DLD1 (cell line): ENCODE data around the gene MDM4.

Experiments used
- in situ Hi-C: cut with HindIII; loops from 2 replicates; pipeline ENCODE4 v1.10.0; 2017; ENCODE audit warnings: low sequenced_read_pairs

MDM4 gene

DNA sequence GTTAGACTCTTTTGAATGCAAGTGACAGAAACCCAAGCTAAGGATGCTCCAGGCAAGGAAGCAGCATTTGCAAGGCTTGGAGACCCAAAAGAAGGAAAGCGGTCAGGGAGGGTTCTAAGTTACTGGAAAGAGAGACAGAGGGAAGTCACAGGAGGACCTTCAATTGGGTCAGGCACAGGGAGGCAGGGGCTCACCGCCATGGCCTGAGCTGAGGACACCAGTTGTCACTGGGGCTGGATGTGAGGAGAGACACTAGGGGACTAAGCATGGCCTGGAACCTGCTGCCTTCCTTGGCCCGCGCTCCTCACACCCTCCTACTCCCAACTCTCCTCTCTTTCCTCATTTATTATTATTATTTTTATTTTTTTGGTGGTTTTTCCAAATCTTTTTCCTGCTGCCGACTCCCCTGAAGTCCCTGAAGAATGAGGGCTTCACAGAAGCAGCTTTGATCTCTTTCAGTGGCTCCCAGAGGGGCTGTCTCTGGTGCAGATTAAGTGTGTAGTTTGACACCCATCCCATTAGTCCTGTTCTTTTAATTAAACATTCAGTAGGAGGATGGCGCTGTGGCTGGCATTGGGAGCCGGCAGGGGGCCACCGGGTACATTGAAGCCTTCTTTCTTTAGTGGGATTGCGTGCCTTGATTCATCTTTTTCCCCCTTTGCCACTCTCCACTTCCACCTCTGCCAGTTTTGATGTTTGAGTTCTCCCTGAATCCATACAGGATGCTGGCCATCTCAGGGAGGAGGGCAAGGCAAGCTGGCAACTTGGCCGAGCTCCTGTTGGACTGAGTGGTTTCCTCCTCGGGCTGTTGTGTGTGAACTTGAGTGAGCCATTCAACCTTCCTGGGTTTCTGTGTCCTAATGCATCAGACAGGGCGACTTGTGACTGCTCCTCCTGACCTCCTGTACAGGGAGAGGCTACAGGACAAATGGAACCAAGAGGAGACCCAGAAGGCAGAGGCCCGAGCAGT lies 59.3 kb downstream of the MDM4 start:
- in situ Hi-C loops, result no loop called here

DNA sequence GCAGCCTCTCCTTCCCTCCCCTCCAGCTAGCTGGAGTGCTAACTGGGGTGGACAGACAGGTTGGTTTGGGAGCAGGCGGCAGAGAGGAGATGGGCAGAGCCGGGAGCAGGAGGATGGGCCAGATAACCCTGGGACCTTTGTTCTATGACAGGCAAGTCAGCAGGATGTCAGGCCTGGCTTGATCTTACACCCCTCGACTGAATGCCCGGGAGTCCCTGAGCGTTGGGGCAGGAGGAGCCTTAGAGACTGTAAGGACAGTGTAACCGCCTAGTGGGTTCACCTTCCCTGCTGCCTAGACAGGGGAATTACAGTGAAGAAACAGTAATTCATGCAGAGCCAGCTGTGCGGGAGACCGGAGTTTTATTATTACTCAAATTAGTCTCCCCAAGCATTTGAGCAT lies 60.2 kb downstream of the MDM4 start:
- in situ Hi-C loops, result no loop called here

DNA sequence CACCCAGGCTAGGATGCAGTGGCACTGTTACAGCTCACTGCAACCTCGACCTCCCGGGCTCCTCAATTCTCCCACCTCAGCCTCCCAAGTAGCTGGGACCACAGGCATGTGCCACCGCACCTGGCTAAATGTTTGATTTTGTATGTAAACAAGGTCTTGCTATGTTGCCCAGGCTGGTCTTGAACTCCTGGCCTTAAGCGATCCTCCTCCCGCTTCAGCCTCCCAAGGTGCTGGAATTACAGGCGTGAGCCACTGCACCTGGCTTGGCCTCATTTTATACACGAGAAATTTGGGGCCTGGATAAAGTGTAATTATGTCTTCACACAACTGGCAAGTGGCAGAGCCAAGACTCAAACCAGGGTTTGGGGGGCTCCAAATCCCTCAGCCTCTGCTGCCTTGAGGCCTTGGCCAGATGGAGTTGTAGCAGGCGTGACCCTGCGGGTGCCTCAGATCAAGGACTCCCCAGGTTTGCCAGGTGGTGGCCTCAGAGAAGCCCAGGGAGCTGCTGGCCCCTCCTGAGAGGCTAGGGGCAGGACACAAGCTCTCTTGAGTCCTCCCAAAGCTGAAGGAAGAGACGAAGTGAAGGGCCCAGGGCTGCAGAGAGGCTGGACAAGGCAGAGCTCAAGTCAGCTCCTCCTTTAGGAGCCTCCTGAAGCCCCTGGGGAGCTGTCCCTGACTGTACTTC lies 61.7 kb downstream of the MDM4 start:
- in situ Hi-C loops, result no loop called here

DNA sequence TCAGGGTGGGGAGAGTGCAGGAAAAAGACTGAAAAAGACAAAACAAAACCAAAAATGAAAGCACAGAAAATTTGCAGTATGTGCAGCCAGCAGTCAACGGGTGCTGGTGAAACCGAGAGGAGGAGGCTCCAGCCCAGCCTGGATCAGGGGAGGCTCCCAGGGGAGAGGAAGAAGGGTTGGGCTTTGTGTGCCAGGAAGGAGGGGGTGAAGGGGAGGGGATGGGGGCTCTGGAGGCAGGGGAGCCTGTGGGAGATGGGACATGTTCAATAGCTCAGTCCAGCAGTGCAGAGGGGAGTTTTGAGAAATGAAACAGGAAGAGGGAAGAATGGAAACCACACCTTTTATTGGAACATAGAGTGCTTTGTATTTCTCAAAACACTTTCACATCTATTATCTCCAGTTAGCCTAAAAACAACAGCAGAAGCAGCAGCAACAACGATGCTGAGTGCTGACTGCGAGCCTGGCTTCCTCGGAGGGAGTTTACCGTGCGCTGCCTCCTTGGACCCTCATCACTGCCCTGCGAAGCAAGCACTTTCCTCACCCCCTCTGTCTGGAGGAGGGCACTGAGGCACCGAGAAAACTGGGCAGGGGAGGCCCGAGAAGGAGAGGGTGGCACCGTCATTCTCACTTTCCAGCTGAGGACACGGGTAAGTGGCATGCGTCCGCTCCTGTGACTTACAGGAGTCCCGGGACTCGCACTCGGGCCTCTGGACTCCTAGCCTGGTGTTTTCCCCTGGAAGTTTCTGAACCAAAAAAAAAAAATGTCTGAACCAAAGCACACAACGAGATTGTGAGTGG lies 62.9 kb downstream of the MDM4 start:
- in situ Hi-C loops, result no loop called here

DNA sequence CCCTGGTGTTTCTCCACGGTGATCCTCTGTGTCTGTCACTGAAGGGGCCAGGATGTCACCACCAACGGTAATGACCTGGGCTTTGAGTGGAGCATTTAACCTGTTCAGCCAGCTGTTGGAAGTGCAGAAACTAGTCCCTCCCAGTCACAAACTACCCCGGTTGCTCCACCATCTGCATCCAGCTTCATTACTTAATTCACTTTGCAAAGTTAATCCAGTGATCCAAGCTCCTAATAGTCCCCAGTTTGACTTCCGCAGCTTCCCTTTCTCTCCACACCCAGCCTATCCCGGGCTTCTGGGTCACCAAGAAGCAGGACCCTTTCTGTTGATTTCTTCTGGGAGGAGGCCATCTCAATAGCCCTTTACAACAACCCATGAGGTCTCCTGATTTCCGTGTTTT lies 63.5 kb downstream of the MDM4 start:
- in situ Hi-C loops, result no loop called here

DNA sequence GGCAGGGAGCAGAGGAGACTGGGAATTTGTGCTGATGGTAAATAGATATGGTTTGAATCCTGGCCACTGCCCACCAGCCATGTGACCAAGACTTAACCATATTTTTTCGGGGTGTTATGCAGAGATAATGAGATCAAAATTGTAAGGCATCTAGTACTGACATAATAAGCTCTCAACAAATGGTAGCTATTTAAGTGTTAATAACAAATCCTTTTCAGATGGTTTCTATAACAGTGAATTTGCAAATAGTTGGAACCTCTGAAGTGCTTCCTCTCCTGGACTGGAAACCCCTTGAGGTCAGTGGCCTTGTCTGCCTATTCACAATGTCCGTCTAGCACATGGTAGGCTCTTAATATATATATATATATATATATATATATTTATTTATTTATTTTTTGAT lies 64.7 kb downstream of the MDM4 start:
- in situ Hi-C loops, result no loop called here

DNA sequence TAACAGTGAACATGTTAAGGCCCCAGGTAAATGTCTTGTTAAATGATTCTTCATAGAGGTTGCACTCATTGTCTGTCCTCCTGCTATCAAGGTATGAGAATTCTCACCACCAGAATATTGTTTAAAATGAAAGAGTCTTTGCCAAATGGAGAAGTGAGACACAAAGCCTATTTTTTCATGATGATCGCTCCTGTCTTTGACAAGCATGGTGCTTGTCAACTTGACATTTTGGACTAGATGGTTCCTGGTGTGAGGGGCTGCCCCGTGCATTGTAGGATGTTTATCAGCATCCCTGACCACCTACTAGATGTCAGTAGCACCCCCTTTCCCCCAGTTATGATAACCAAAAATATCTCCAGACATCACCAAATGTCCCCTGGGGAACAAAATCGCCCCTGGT lies 65.6 kb downstream of the MDM4 start:
- in situ Hi-C loops, result no loop called here

DNA sequence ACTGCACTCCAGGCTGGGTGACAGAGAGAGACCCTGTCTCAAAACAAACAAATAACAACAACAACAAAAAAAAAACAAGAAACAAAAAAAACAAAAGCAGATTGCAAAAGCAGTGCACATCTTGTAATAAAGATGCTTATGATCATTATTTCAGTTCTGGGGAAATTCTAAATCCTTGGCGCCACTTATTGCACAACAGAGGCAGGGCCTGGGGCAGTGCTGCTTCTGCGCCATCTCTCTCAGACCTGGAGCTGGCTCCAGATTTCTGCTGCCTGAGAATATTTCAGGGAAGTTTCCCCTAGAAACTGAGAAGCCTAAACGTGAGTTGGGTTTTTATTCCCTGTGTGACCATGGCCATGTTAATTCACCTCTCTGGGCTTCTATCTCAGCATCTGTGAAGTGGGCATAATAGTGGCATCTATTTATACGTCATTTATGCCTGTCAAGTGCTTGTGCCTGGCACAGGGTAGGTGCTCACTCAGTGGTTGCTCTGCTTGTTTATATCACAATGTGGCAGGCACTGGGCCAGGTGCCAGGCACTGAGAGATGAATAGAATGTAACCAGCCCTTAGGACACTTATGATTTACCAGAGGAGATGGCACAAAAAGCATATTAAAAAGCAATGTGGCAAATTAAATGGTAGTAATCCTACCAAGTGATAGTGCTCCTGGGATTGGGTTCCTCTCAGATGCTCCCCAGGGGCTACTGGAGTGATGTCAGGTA lies 67.9 kb downstream of the MDM4 start:
- in situ Hi-C loops, result no loop called here

DNA sequence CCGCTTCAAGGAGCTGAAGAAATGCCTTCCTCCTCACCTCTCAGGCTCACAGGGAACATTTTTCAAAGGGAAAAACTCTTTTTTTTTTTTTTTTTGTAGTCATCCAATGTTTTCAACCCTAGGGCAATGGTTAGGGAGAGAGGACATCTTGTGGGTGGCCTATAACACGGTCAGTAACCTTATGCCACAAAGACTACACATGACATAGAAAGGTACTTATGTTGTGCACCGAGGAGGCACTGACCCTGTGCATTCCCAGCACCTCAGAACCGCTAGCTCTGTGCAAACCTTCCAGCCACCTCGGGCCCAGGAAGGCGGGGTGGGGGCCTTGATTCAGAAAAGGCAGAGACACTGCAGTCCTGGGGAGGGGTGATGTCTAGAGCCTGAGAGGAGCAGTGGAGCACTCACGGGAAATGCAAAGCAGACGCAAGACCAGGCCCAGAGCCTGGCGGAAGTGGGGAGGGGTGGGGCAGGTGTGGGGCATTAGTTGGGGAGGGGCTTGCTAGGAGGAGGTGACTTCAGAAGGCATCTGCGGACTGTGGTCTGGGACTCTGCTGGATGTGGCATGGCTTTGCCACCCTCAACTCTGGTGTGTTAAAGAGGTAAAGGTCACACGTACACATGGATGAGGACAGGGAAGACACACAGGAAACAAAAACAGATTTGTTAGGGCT lies 68.6 kb downstream of the MDM4 start:
- in situ Hi-C loops, result no loop called here

DNA sequence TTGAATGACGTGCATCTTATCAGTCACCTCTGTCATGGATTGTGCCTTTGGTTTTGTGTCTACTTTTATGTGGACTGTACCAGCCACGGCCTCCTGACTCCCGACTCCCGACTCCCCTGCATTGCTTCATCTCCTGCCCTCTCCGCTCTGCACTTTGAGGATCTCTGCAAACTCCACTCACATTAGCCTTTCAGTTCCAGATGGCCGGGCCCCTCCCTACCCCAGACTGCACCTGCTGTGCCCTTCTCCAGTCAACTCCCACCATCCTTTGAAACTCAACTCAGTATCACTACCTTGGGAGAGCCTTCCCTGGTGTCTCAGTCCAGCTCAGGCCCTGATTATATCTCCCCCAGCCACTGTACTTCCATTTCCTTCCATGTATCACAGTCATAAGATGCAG lies 71.4 kb downstream of the MDM4 start:
- in situ Hi-C loops, result no loop called here

DNA sequence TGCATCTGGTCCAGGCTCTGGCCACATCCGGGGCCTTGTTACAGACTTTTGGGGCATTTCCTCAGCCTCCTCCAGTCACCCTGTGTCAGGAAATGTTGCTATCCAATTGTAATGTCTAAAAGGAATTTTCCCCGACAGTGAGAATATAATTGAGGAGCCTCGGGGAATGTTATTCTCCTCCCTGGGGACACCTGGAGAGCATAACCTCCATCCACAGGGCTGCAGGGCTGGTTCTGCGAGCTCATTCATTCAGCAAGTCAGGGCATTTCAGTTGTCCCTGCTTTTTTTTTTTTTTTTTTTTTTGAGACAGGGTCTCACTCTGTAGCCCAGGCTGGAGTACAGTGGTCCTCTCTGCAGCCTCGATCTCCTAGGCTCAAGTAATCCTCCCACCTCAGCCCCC lies 72.6 kb downstream of the MDM4 start:
- in situ Hi-C loops, result no loop called here

DNA sequence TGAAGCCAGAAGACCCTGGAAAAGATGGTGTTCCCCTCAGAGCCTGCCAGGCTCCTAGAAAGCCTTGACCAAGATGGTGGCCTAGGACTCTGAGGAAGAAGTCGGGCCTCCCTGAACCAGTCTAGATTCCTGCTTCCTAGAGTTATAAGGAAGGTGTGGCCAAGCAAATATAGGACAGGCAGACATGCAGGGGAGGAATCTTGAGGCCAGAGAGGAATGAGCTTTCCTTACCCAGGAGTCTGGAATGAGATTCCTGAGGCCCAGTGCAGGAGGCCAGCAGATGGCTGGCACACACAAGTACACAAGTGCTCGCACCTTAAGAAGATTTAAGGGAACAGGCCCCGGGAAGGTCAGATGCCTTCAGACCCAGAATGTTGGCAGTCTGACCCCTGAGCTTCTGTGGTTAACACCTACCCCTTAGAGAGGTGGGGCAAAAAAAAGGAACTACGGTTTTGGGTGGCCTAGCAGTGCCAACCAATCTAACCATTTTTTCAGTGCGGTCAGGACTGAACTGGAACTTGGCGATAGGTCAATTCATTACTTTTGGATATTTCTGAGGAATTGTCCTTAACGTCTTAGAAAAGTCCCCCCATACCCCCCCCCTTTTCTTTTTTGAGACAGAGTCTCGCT lies 73.3 kb downstream of the MDM4 start:
- in situ Hi-C loops, result no loop called here

DNA sequence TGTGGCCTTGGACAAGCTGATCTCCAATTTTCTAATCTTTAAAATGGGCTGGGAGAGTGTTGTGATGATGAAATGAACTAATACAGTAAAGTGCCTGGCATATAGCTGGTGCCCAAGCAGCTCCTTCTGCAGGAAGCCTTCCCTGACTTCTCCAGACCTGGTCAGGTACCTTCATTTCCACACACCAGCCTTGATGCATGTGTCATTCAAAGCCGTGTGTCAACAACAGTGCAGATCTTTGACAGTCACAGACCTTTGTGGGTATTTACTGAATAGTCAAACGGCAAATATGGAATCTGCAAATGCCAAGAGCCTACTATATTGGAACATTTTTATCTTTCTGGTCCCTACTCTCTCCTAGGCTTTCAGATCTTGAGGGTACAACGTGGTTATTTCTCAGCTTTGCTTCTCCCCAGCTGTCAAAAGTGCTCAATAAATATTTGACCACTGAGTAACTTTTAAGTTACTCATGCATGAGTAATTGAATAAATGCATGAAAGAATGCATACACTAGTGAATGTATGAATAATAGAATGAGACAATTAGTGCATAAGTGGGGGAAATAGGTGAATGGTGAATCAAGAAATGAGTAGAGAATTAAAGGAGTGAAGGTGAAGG lies 75.4 kb downstream of the MDM4 start:
- in situ Hi-C loops, result no loop called here

DNA sequence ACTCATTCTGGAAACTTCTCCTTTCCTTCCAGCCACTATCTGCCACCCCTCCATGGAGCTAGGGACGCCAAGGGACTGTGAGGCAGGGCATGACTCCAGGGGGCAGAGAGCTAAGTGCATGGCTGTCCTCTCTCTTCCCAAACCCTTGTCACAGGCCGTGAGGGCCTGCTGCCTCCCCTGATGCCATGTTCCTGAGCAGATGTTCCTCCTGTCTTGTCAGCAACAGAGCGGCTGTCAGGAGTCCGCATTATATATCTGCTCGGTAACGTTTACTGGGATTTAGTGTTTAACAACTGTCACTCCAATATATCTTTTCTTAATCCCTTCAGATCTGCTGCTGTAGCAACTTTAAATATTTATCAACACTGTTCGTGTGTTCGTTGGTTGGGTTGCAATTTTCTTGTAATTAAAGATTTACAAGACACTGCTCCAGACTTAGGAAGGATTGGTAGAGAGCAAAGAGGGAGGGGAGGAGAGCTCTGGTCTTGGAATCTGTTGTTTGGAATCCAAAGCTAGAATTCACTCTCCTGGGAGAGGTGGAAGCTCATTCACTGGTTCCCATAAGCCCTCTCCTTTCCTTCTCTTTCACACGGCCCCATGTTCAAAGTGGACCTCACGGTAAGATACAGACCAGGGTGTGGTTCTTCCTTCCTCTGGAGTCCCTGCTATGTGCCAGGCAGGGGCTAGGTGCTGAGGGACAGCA lies 76.2 kb downstream of the MDM4 start:
- in situ Hi-C loops, result no loop called here

DNA sequence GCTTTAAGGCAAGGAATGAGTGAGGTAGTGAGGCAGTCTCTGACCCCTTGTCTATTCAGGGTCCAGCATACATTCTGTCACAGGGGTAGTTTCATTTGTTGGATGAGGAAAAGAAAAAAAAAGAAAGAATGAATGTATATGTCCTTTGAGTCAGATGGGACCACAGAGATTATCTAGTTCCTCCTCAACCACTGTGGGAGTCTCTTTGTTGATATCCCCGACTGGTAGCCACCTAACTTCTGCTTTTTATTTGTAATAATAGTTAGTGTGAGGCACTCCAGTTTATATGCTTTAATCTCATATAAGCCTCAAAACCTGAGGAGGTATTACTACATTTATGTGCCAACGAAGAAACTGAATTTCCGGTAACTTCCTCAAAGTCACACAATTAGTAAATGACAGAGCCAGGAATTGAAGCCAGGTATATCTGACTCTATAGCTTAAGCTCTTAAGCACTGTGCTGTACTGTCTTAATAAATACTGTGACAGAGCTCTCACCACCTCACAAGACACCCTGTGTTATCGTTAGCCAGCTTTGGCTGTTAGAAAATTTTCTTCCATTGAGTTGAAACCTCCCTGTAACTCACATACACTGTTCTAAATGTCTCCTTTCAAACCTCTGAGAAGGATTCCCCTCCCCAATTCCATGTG lies 82.2 kb downstream of the MDM4 start:
- in situ Hi-C loops, result no loop called here

DNA sequence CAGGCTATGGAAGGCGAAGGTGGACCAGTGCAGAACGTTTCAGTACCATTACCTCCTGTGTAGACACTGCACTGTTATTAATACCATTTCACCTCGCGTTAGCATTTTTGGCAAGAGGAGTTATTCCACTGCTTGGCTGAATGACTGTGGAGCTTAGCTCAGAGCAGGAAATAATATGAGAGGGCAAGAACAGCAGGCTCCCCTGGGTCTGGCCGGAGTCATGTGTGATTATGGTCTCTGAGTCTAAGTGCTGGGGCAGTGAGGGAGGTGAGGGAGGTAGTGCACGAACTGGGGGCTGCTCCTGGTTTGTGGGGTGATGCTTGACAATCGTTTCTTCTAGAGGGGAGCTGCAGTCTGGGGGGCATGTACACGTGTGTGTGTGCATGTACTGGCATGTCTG lies 82.9 kb downstream of the MDM4 start:
- in situ Hi-C loops, result no loop called here

DNA sequence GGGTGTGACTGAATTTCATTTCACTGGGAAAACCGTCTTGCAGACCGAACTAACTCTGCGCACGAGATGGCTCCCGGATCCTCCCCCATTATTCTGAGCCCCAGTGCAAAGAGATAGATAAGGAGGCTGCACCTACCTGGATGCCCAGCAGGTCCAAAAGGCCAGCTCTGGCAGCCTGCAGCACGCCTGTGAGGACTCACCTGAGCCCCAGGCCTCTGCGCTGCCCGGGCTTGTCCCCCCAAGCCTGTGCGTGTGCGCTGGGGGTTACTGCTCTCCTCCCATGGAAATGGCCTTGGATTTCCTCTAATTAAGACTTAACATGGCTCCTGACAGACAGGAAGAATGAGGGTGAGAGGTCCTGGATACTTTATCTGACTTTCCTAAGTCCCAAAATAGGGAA lies 83.4 kb downstream of the MDM4 start:
- in situ Hi-C loops, result no loop called here

DNA sequence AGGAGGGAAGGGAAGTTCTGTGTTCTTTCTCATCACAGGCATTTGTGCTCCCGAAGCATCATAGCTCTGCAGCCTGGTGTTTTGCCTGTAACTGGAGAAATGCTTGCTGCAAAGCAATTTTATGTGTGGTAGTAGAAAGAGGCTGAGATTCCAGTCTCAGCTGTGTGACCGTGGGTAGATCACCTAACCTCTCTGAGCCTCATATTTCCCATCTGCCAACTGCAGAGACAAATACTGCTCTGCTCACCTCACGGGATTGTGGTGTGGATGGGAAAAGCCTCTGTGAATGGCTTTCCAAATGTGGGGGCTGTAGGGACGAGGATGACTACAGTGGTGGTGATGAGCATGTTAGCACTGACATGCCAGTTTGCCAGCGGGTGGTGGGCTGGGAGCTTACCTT lies 84.0 kb downstream of the MDM4 start:
- in situ Hi-C loops, result no loop called here
